Mesothelial cell of epicardium (in vitro differentiated cells): Measurements from ENCODE around the gene PTAFR. TPM values are rescaled to one million over a fixed set of nuclear protein-coding genes. Genes with fewer than 3 reads are reported as not detected.
A peak's percentile ranks its signal among the peaks of the same experiment; 100 is the strongest.

Experiments
- DNase-seq, 2 experiments: peaks; one replicate each; pipeline ENCODE4 v3.0.0; 2021; ENCODE audit warnings: low spot score in 2 of 2; ENCODE audit not compliant: unreplicated experiment in 2 of 2
- H3K27ac Mint-ChIP-seq: 2 replicates; pipeline ENCODE4 v1.8.0; 2021; ENCODE audit warnings: mixed read lengths
- H3K27me3 Mint-ChIP-seq: 2 replicates; pipeline ENCODE4 v1.8.0; 2021; ENCODE audit warnings: low read depth, mixed read lengths
- H3K36me3 Mint-ChIP-seq: 2 replicates; pipeline ENCODE4 v1.8.0; 2021; ENCODE audit warnings: mixed read lengths
- H3K4me1 Mint-ChIP-seq: 2 replicates; pipeline ENCODE4 v1.8.0; 2021; ENCODE audit warnings: mixed read lengths
- H3K4me3 Mint-ChIP-seq: 2 replicates; pipeline ENCODE4 v1.8.0; 2021; ENCODE audit warnings: mild to moderate bottlenecking, moderate library complexity, mixed read lengths
- H3K9me3 Mint-ChIP-seq: 2 replicates; pipeline ENCODE4 v1.8.0; 2021; ENCODE audit warnings: mixed read lengths
- CTCF ChIP-seq: fragments of 200-600 bp; sonication (generic); IDR thresholded peaks from one replicate; pipeline ENCODE4 v1.5.0; 2021; ENCODE audit warnings: antibody characterized with exemption; ENCODE audit not compliant: unreplicated experiment
- total RNA-seq: library from RNA; stranded (reverse); gene quantifications from 3 replicates; pipeline ENCODE4 v1.2.1, GENCODE V29; 2021

PTAFR gene
- total RNA-seq, 1 donor from 2014 or later, result 0.18 TPM

GRCh38 chr1:28172713-28173150, 3.8 kb downstream of the PTAFR start:
- H3K4me1 Mint-ChIP-seq, result peaks cover 13% of the 10 kb centered on the region
- no peaks in the 10 kb centered on the region for H3K36me3 Mint-ChIP-seq
- no peak for DNase-seq
- H3K4me3 Mint-ChIP-seq, result no peak overlapping the region
- H3K27me3 Mint-ChIP-seq, result no peaks in the 10 kb centered on the region
- peaks cover 3% of the 10 kb centered on the region for H3K9me3 Mint-ChIP-seq
- H3K27ac Mint-ChIP-seq, result peak overlapping the region; percentile 23
- TF ChIP-seq CTCF, result no peak

GRCh38 chr1:28171246-28171645, 5.2 kb downstream of the PTAFR start:
- Mint-ChIP-seq H3K27me3 (no peaks in the 10 kb centered on the region), H3K27ac (no peak overlapping the region), H3K36me3 (no peaks in the 10 kb centered on the region), H3K4me1 (peaks cover 13% of the 10 kb centered on the region), H3K4me3 (no peak overlapping the region), H3K9me3 (peaks cover 3% of the 10 kb centered on the region)
- TF ChIP-seq CTCF, result no peak
- DNase-seq, result no peak

GRCh38 chr1:28170001-28170596, 6.4 kb downstream of the PTAFR start:
- no peak for DNase-seq

GRCh38 chr1:28163496-28164161, 12.9 kb downstream of the PTAFR start:
- no peak for DNase-seq
- H3K4me1 Mint-ChIP-seq, result peaks cover 2% of the 10 kb centered on the region
- peaks cover 3% of the 10 kb centered on the region for H3K9me3 Mint-ChIP-seq
- H3K4me3 Mint-ChIP-seq, result no peak overlapping the region
- H3K36me3 Mint-ChIP-seq, result no peaks in the 10 kb centered on the region
- no peaks in the 10 kb centered on the region for H3K27me3 Mint-ChIP-seq
- no peak for TF ChIP-seq CTCF
- no peak overlapping the region for H3K27ac Mint-ChIP-seq

More at GRCh38 chr1:28170001-28170596, 6.4 kb downstream of the PTAFR start:
- H3K4me1 Mint-ChIP-seq, result peaks cover 13% of the 10 kb centered on the region
- H3K27ac Mint-ChIP-seq, result no peak overlapping the region
- no peak for TF ChIP-seq CTCF
- H3K4me3 Mint-ChIP-seq, result no peak overlapping the region
- H3K36me3 Mint-ChIP-seq, result no peaks in the 10 kb centered on the region
- no peaks in the 10 kb centered on the region for H3K27me3 Mint-ChIP-seq
- peaks cover 3% of the 10 kb centered on the region for H3K9me3 Mint-ChIP-seq

- Mint-ChIP-seq H3K27me3 (no peaks in the 10 kb centered on the region), H3K27ac (no peak overlapping the region), H3K9me3 (no peaks in the 10 kb centered on the region), H3K4me1 (peaks cover 6% of the 10 kb centered on the region), H3K4me3 (no peak overlapping the region), H3K36me3 (no peaks in the 10 kb centered on the region)
- DNase-seq, result no peak
- TF ChIP-seq CTCF, result no peak
Measured at GRCh38 chr1:28162151-28162550, 14.3 kb downstream of the PTAFR start.
